ENCODE measurements around the gene ANKIB1. TPM values are rescaled to one million over a fixed set of nuclear protein-coding genes. Genes with fewer than 3 reads are reported as not detected.
A peak's percentile ranks its signal among the peaks of the same experiment; 100 is the strongest.

ANKIB1 gene
- total RNA-seq, 1 experiment from 2014 or later = 49.6 TPM

- intact Hi-C loops (cut with micrococcal nuclease; ENCODE audit: unreplicated experiment) = no loop called here
- H3K4me1 Mint-ChIP-seq (ENCODE audit: low read depth, unreplicated experiment) = peaks cover 15% of the 10 kb centered on the region
- H3K9me3 Mint-ChIP-seq (ENCODE audit: low read depth, unreplicated experiment) = no peaks in the 10 kb centered on the region
- TF ChIP-seq CTCF (IDR thresholded peaks at IDR 0.05; ENCODE audit: unreplicated experiment) = no peak
- H3K4me3 Mint-ChIP-seq (ENCODE audit: low read depth, unreplicated experiment) = no peak overlapping the region
- DNase-seq = no peak
- no peak overlapping the region for H3K27ac Mint-ChIP-seq (ENCODE audit: unreplicated experiment)
- CTCF ChIA-PET = no interaction called here
- no peaks in the 10 kb centered on the region for H3K27me3 Mint-ChIP-seq (ENCODE audit: unreplicated experiment)
- no TSS peak for BruUV-seq (replicated peaks)
- peaks cover 4% of the 10 kb centered on the region for H3K36me3 Mint-ChIP-seq (ENCODE audit: insufficient read depth, unreplicated experiment)
Measured at GRCh38 chr7:92297736-92298135, 52.0 kb downstream of the ANKIB1 start.

- CTCF ChIA-PET = no interaction called here
Measured at GRCh38 chr7:92303761-92304160, 58.0 kb downstream of the ANKIB1 start.

GRCh38 chr7:92304406-92304893 lies 58.7 kb downstream of the ANKIB1 start:
- BruUV-seq (replicated peaks) = no TSS peak
- Mint-ChIP-seq H3K4me1 (ENCODE audit: low read depth, unreplicated experiment) (peaks cover 15% of the 10 kb centered on the region), H3K27me3 (ENCODE audit: unreplicated experiment) (no peaks in the 10 kb centered on the region), H3K4me3 (ENCODE audit: low read depth, unreplicated experiment) (no peak overlapping the region), H3K36me3 (ENCODE audit: insufficient read depth, unreplicated experiment) (peaks cover 5% of the 10 kb centered on the region), H3K9me3 (ENCODE audit: low read depth, unreplicated experiment) (no peaks in the 10 kb centered on the region), H3K27ac (ENCODE audit: unreplicated experiment) (no peak overlapping the region)
- DNase-seq = no peak
- no peak for TF ChIP-seq CTCF (IDR thresholded peaks at IDR 0.05; ENCODE audit: unreplicated experiment)
- CTCF ChIA-PET = no interaction called here
- intact Hi-C loops (cut with micrococcal nuclease; ENCODE audit: unreplicated experiment) = no loop called here

More at GRCh38 chr7:92303761-92304160, 58.0 kb downstream of the ANKIB1 start:
- no peak for DNase-seq
- BruUV-seq (replicated peaks) = no TSS peak
- Mint-ChIP-seq H3K27me3 (ENCODE audit: unreplicated experiment) (no peaks in the 10 kb centered on the region), H3K36me3 (ENCODE audit: insufficient read depth, unreplicated experiment) (peaks cover 5% of the 10 kb centered on the region), H3K4me3 (ENCODE audit: low read depth, unreplicated experiment) (peak overlapping the region; percentile 17), H3K27ac (ENCODE audit: unreplicated experiment) (peak overlapping the region; percentile 53), H3K9me3 (ENCODE audit: low read depth, unreplicated experiment) (no peaks in the 10 kb centered on the region), H3K4me1 (ENCODE audit: low read depth, unreplicated experiment) (peaks cover 15% of the 10 kb centered on the region)
- intact Hi-C loops (cut with micrococcal nuclease; ENCODE audit: unreplicated experiment) = no loop called here
- TF ChIP-seq CTCF (IDR thresholded peaks at IDR 0.05; ENCODE audit: unreplicated experiment) = no peak

GRCh38 chr7:92306153-92306552 lies 60.4 kb downstream of the ANKIB1 start:
- CTCF ChIA-PET = no interaction called here
- intact Hi-C loops (cut with micrococcal nuclease; ENCODE audit: unreplicated experiment) = no loop called here

More at GRCh38 chr7:92306153-92306552, 60.4 kb downstream of the ANKIB1 start:
- H3K9me3 Mint-ChIP-seq (ENCODE audit: low read depth, unreplicated experiment) = no peaks in the 10 kb centered on the region
- H3K36me3 Mint-ChIP-seq (ENCODE audit: insufficient read depth, unreplicated experiment) = peaks cover 5% of the 10 kb centered on the region
- no peak for DNase-seq
- H3K27ac Mint-ChIP-seq (ENCODE audit: unreplicated experiment) = no peak overlapping the region
- BruUV-seq (replicated peaks) = no TSS peak
- H3K4me1 Mint-ChIP-seq (ENCODE audit: low read depth, unreplicated experiment) = peaks cover 15% of the 10 kb centered on the region
- no peak overlapping the region for H3K4me3 Mint-ChIP-seq (ENCODE audit: low read depth, unreplicated experiment)
- TF ChIP-seq CTCF (IDR thresholded peaks at IDR 0.05; ENCODE audit: unreplicated experiment) = no peak
- no peaks in the 10 kb centered on the region for H3K27me3 Mint-ChIP-seq (ENCODE audit: unreplicated experiment)
